H9 (cell line): ENCODE measurements around the gene C7. TPM values are rescaled to one million over a fixed set of nuclear protein-coding genes. Genes with fewer than 3 reads are reported as not detected.

ENCODE experiments used
- DNase-seq: peaks from one replicate; pipeline ENCODE4 v3.0.0-alpha.2; 2017
- H2AFZ ChIP-seq: one replicate; pipeline ENCODE4 v1.6.1; 2013; ENCODE audit warnings: mild to moderate bottlenecking, low read length, control low read depth, moderate library complexity
- H2AK5ac ChIP-seq: 2 replicates; pipeline ENCODE4 v1.6.1; 2013; ENCODE audit warnings: low read length, control low read depth, mixed read lengths; ENCODE audit not compliant: insufficient read length
- H2BK120ac ChIP-seq: one replicate; pipeline ENCODE4 v1.6.1; 2013; ENCODE audit warnings: low read depth, mild to moderate bottlenecking, low read length, control low read depth, inconsistent platforms; ENCODE audit not compliant: poor library complexity, severe bottlenecking
- H2BK12ac ChIP-seq: 2 replicates; pipeline ENCODE4 v1.6.1; 2013; ENCODE audit warnings: low read length, control low read depth, mixed read lengths, low read depth; ENCODE audit not compliant: insufficient read length
- H2BK15ac ChIP-seq: 2 replicates; pipeline ENCODE4 v1.6.1; 2013; ENCODE audit warnings: low read depth, low read length, control low read depth
- H2BK20ac ChIP-seq: one replicate; pipeline ENCODE4 v1.6.1; 2013; ENCODE audit warnings: low read depth, mild to moderate bottlenecking, low read length, control low read depth, inconsistent platforms; ENCODE audit not compliant: poor library complexity, severe bottlenecking
- H2BK5ac ChIP-seq: 2 replicates; pipeline ENCODE4 v1.6.1; 2013; ENCODE audit warnings: low read length, control low read depth, mixed read lengths; ENCODE audit not compliant: insufficient read length
- H3K14ac ChIP-seq: 2 replicates; pipeline ENCODE4 v1.6.1; 2013; ENCODE audit warnings: low read length, control low read depth; ENCODE audit not compliant: insufficient read depth
- H3K18ac ChIP-seq: 2 replicates; pipeline ENCODE4 v1.6.1; 2013; ENCODE audit warnings: low read depth, mild to moderate bottlenecking, mixed read lengths, low read length, control low read depth; ENCODE audit not compliant: insufficient read length
- H3K23ac ChIP-seq: 2 replicates; pipeline ENCODE4 v1.6.1; 2013; ENCODE audit warnings: low read length, control low read depth, mixed read lengths, low read depth; ENCODE audit not compliant: insufficient read length
- H3K23me2 ChIP-seq: 2 replicates; pipeline ENCODE4 v1.6.1; 2013; ENCODE audit warnings: low read depth, mild to moderate bottlenecking, mixed read lengths, low read length, control low read depth; ENCODE audit not compliant: insufficient read length, poor library complexity, severe bottlenecking
- H3K27ac ChIP-seq: 2 replicates; pipeline ENCODE4 v1.5.1; 2013; ENCODE audit warnings: low read length, control low read depth, mixed read lengths, low read depth; ENCODE audit not compliant: insufficient read length
- H3K27me3 ChIP-seq: 2 replicates; pipeline ENCODE4 v1.6.1; 2013; ENCODE audit warnings: low read length, control low read depth, inconsistent platforms; ENCODE audit not compliant: insufficient read depth
- H3K4ac ChIP-seq: 2 replicates; pipeline ENCODE4 v1.6.1; 2013; ENCODE audit warnings: low read depth, mild to moderate bottlenecking, control low read depth, inconsistent platforms, low read length, moderate library complexity
- H3K4me1 ChIP-seq: 2 replicates; pipeline ENCODE4 v1.6.1; 2013; ENCODE audit warnings: low read length, control low read depth, inconsistent platforms; ENCODE audit not compliant: insufficient read depth
- H3K4me2 ChIP-seq: 2 replicates; pipeline ENCODE4 v1.6.1; 2013; ENCODE audit warnings: low read length, control low read depth, mixed read lengths; ENCODE audit not compliant: insufficient read length, insufficient read depth
- H3K56ac ChIP-seq: 2 replicates; pipeline ENCODE4 v1.6.1; 2013; ENCODE audit warnings: low read depth, mild to moderate bottlenecking, mixed read lengths, low read length, control low read depth; ENCODE audit not compliant: insufficient read length
- H3K79me1 ChIP-seq: 2 replicates; pipeline ENCODE4 v1.6.1; 2013; ENCODE audit warnings: low read depth, mild to moderate bottlenecking, moderate library complexity, low read length, control low read depth, inconsistent platforms; ENCODE audit not compliant: insufficient read depth, poor library complexity, severe bottlenecking
- H3K79me2 ChIP-seq: 2 replicates; pipeline ENCODE4 v1.6.1; 2013; ENCODE audit warnings: low read length, control low read depth, inconsistent platforms; ENCODE audit not compliant: insufficient read depth
- H3K9ac ChIP-seq: 2 replicates; pipeline ENCODE4 v1.6.1; 2013; ENCODE audit warnings: low read length, control low read depth, mixed read lengths; ENCODE audit not compliant: insufficient read length; ENCODE audit errors: extremely low read depth
- H3K9me3 ChIP-seq: one replicate; pipeline ENCODE4 v1.6.1; 2013; ENCODE audit warnings: low read depth, low read length, inconsistent platforms; ENCODE audit not compliant: control insufficient read depth
- H3T11ph ChIP-seq: one replicate; pipeline ENCODE4 v1.6.1; 2013; ENCODE audit warnings: mild to moderate bottlenecking, low read length, control low read depth, inconsistent platforms
- H4K20me1 ChIP-seq: one replicate; pipeline ENCODE4 v1.6.1; 2013; ENCODE audit not compliant: control insufficient read depth, insufficient read length, insufficient read depth
- H4K5ac ChIP-seq: 2 replicates; pipeline ENCODE4 v1.6.1; 2013; ENCODE audit warnings: low read depth, mild to moderate bottlenecking, mixed read lengths, low read length, control low read depth; ENCODE audit not compliant: insufficient read length
- H4K8ac ChIP-seq: replicated peaks from 2 replicates; pipeline ENCODE4 v1.6.1; 2013; ENCODE audit warnings: low read length, control low read depth, mixed read lengths, low read depth; ENCODE audit not compliant: insufficient read length
- H4K91ac ChIP-seq: 2 replicates; pipeline ENCODE4 v1.6.1; 2013; ENCODE audit warnings: low read depth, mild to moderate bottlenecking, moderate library complexity, mixed read lengths, low read length, control low read depth; ENCODE audit not compliant: insufficient read length
- H3K27ac Mint-ChIP-seq, 3 experiments: 2 replicates in 2 of 3; 3 replicates in 1 of 3; pipeline ENCODE4 v1.8.0; 2020 to 2021; ENCODE audit warnings: mixed read lengths in 3 of 3, mild to moderate bottlenecking in 1 of 3, moderate library complexity in 1 of 3
- H3K27me3 Mint-ChIP-seq: 2 replicates; pipeline ENCODE4 v1.8.0; 2021; ENCODE audit warnings: low read depth, mild to moderate bottlenecking, moderate library complexity, mixed read lengths
- H3K36me3 Mint-ChIP-seq, 3 experiments: 2 replicates in 2 of 3; 3 replicates in 1 of 3; pipeline ENCODE4 v1.8.0; 2020 to 2021; ENCODE audit warnings: low read depth in 3 of 3, mixed read lengths in 3 of 3; ENCODE audit not compliant: insufficient read depth in 1 of 3
- H3K4me1 Mint-ChIP-seq, 2 experiments: 2 replicates each; pipeline ENCODE4 v1.8.0; 2020; ENCODE audit warnings: mixed read lengths in 2 of 2
- H3K4me3 Mint-ChIP-seq, 2 experiments: 2 replicates in 1 of 2; 3 replicates in 1 of 2; pipeline ENCODE4 v1.8.0; 2020 to 2021; ENCODE audit warnings: mild to moderate bottlenecking in 2 of 2, mixed read lengths in 2 of 2, moderate library complexity in 1 of 2
- H3K9me3 Mint-ChIP-seq, 2 experiments: 2 replicates in 1 of 2; 3 replicates in 1 of 2; pipeline ENCODE4 v1.8.0; 2020; ENCODE audit warnings: mild to moderate bottlenecking in 2 of 2, mixed read lengths in 2 of 2, moderate library complexity in 1 of 2
- CTCF ChIP-seq: fragments of 200-600 bp; sonication (generic); conservative IDR thresholded peaks from 3 replicates; pipeline ENCODE4 v1.8.0; 2021; ENCODE audit warnings: antibody characterized with exemption, mild to moderate bottlenecking
- WGBS: extraction: QIAGEN DNeasy Blood & Tissue Kit; methylation state at CpG from one replicate; pipeline ENCODE4 v1.1.7; 2013; ENCODE audit warnings: missing lambda C conversion rate, low lambda C conversion rate, mixed read lengths; ENCODE audit not compliant: insufficient read length; ENCODE audit errors: extremely low coverage; 5-methylcytosine and 5-hydroxymethylcytosine counted together
- total RNA-seq: library from RNA; stranded (reverse); gene quantifications from 2 replicates; pipeline ENCODE4 v1.2.1, GENCODE V29; 2021

C7 gene
- total RNA-seq, 1 experiment from 2014 or later, result 0.52 TPM

- Histone ChIP-seq H3K9ac (no peak overlapping the region), H2BK5ac (no peak overlapping the region), H3K23ac (no peak overlapping the region), H3T11ph (no peak overlapping the region), H3K4ac (no peak overlapping the region), H2BK120ac (no peak overlapping the region), H3K18ac (no peak overlapping the region), H2AK5ac (no peak overlapping the region), H3K79me2 (no peaks in the 10 kb centered on the region), H4K5ac (no peak overlapping the region), H3K14ac (no peak overlapping the region), H3K23me2 (no peaks in the 10 kb centered on the region), H3K27ac (no peak overlapping the region), H3K4me1 (peaks cover 3% of the 10 kb centered on the region), H2AFZ (no peak overlapping the region), H3K56ac (no peak overlapping the region), H3K79me1 (no peaks in the 10 kb centered on the region), H3K9me3 (no peaks in the 10 kb centered on the region), H3K4me2 (no peak overlapping the region), H2BK15ac (no peak overlapping the region), H2BK20ac (no peak overlapping the region), H4K91ac (no peak overlapping the region), H2BK12ac (no peak overlapping the region), H4K20me1 (no peaks in the 10 kb centered on the region), H3K27me3 (no peaks in the 10 kb centered on the region), H4K8ac (no peak overlapping the region)
- Mint-ChIP-seq H3K4me1 (peaks cover 9 to 16% of the 10 kb centered on the region in 2 experiments), H3K36me3 (peaks cover 0 to 14% (median 3%) of the 10 kb centered on the region in 3 experiments; a peak in 3 of 7 replicates), H3K27me3 (no peaks in the 10 kb centered on the region), H3K9me3 (peaks cover 16 to 18% of the 10 kb centered on the region in 2 experiments), H3K4me3 (no peak overlapping the region), H3K27ac (no peak overlapping the region)
- no peak for DNase-seq
- no CpG with 5 or more reads among the region's 3 CpGs for WGBS
- TF ChIP-seq CTCF, result no peak
Measured at GRCh38 chr5:40957048-40957447, 47.8 kb downstream of the C7 start.
